GM21619 (cell line): ENCODE measurements around the gene RASSF3.
A peak's percentile ranks its signal among the peaks of the same experiment; 100 is the strongest.

Source experiments
- ATAC-seq: cut with Tn5 transposase; IDR thresholded peaks from one replicate; pipeline ENCODE4 v1.9.1; 2021; ENCODE audit not compliant: unreplicated experiment

The RASSF3 gene

DNA sequence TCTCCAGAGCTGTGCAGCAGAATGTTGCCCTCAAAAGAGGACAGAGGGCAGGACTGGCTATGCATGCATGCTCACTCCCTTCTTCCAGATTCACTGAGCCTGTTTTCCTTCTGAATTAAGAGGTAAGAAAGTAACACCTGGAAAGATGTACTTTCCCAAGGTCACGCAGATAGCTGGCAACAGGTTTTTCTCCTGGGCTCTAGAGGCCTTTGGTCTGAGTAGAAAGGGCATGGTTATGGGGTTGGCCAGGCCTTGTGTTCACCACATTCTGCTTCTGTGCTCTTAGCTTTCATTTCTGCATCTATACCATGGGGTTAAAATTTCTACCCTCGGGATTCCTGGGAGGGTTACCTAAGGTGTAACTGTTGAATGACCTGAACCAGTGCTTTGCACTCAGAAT lies 57.5 kb downstream of the RASSF3 start:
- no peak for ATAC-seq

- peak; percentile 74 for ATAC-seq
Measured at GRCh38 chr12:64669270-64669842, 59.1 kb downstream of the RASSF3 start.

GRCh38 chr12:64670019-64670418 lies 59.7 kb downstream of the RASSF3 start:
- no peak for ATAC-seq

DNA sequence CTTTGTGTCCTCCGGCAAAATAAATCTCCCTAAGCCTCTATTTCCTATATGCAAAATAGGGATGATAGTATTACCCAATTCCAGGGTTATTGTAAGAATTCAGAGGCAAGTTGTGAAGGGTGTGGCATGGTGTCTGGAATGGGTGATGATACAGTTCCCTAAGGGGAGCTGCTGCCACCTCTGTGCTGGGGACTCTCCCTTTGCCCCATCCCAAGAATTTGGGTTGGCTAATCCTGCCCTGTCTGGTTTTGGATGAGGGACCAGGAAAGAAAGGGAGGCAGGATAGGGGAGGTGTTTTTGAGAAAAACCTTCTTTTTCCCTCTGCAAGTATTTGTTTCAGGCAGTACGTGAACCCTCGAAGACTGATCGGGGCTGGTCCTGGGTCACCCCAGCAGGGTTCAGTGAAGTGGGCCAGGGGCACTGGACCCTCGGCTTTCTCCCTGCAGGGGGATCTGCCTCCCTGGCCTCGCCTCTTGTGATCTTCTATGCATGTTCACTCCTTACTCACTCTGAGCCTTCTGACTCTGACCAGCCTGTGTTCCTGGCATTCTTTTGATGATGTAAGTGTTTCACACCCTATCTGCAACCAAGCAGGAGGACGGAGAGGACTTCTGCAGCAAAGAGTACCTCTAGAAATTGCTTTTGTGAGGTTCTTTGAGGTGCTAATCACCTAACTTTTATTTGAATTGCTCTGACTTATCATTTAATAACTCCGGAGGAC lies 60.8 kb downstream of the RASSF3 start:
- no peak for ATAC-seq

GRCh38 chr12:64671681-64672080 lies 61.4 kb downstream of the RASSF3 start:
- ATAC-seq = no peak

DNA sequence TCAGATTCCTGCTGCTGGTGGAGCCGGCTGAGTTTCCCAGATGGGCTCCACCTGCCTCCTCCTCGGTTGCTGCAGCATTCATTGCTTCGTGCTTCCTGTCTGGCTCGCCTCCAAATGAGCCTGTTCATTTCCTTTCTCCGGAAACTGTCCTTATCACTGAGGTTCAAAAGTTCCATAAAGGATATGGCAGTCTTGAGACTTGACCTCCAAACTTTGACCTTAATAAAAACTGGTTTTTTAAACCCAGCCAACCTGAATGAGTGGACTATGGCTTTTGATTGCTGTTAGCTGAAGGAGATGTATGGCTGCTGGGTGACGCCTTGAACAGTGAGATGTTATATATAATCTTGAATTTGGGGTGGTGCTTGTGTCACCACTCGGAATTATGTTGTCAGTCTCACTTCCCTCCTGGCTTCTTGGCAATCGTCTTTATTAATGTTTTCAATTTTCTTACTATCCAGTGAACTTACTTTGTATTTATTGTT lies 62.7 kb downstream of the RASSF3 start:
- no peak for ATAC-seq

GRCh38 chr12:64673490-64674169 lies 63.3 kb downstream of the RASSF3 start:
- no peak for ATAC-seq

GRCh38 chr12:64674367-64674922 lies 64.2 kb downstream of the RASSF3 start:
- no peak for ATAC-seq

GRCh38 chr12:64675795-64676194 lies 65.5 kb downstream of the RASSF3 start:
- no peak for ATAC-seq

- no peak for ATAC-seq
Measured at GRCh38 chr12:64678248-64678647, 68.0 kb downstream of the RASSF3 start.

DNA sequence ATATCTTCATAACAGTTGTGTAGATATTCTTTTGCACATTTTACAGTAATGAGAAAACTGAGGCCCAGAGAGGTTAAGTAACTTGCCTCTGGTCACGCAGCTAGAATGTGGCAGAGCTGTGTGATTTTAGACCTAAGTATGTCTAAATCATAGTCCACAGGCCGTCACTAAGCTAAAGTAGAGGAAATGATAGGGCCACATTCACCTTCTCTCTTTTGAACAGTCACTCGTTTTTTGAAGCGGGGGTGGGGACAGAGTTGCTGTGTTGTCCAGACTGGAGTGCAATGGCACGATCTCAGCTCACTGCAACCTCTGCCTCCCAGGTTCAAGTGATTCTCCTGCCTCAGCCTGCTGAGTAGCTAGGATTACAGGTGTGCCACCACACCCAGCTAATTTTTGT lies 68.5 kb downstream of the RASSF3 start:
- ATAC-seq = no peak

GRCh38 chr12:64679487-64680001 lies 69.2 kb downstream of the RASSF3 start:
- peak; percentile 44 for ATAC-seq

DNA sequence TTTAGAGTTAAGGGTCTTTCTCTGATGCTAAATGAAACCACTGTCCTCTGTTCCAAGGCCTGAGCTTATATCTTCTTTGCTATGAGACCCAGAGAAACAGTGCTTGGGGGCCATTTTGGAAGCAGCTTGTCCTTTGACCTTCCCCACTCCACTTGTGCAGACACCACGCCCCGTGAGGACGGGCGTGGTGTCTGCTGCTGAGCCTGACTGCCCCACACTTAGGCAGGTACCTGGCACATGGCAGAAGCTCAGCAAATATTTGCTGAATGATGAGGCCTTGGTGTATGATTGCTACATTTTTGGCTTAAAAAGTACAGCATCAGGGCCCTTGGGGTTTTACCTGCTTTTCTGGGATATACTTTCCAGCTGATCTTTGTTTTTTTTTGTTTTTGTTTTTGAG lies 69.9 kb downstream of the RASSF3 start:
- no peak for ATAC-seq

GRCh38 chr12:64681200-64682052 lies 71.1 kb downstream of the RASSF3 start:
- ATAC-seq = peak; percentile 38

GRCh38 chr12:64682572-64683277 lies 72.4 kb downstream of the RASSF3 start:
- no peak for ATAC-seq

GRCh38 chr12:64683816-64684543 lies 73.7 kb downstream of the RASSF3 start:
- ATAC-seq = no peak

- ATAC-seq = no peak
Measured at GRCh38 chr12:64685050-64685449, 74.8 kb downstream of the RASSF3 start.

DNA sequence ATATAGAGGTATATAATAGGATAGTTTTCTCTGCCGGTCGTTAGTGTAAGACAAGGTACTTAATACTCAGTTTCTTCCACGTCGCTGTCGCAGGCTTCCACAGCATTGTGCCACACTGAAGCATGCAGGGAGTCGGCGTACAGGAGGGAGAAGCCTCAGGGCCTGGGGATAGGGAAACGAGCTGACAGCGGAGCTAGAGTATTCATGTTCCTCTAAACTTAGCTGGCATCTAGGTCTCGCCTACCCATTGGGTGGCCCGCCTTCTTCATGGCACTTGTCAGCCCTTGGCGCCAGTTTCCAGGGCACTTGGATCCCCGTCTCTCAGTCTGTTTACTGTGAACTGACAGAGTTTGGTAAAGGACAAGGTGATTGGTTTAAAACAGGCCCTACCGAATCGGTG lies 75.3 kb downstream of the RASSF3 start:
- ATAC-seq = no peak

DNA sequence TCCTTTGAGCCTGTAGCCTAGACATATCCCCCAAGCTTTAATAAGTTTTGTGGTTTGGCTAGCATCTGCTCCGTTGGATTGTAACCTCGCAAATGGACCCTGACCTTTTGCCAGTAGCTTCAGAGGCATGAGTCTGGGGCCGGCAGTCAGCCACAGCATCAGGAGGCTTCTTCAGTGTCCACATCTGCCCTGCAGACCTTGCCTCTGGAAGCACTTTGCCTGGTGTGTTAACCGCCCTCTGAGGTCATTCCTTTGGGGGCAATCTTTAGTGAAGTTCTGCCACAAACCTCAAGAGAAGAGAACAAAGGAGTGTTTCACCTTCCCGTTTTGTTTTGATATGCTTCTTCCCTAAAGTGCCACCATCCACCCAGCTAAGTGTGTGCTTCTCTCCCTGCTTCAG lies 77.5 kb downstream of the RASSF3 start:
- no peak for ATAC-seq
